MCF 10A (cell line): ENCODE results near the gene CPLX4. TPM values are rescaled to one million over a fixed set of nuclear protein-coding genes. Genes with fewer than 3 reads are reported as not detected.

Experiments used
- BruUV-seq: library from RNA; stranded (reverse); fragments of 400-500 nt; replicated peaks from 2 replicates; lab custom pipeline; 2021; lab: Mats Ljungman, UMichigan
- CTCF ChIA-PET: fragments of 300-600 bp; sonication (Branson Sonifier 250); formaldehyde crosslinking; extraction: SDS; loops from one replicate; lab custom pipeline; 2021; ENCODE audit warnings: antibody characterized with exemption, inconsistent platforms; lab: Yijun Ruan, JAX
- POLR2A ChIA-PET: fragments of 300-600, 350-650 bp; sonication (Branson Sonifier 250); formaldehyde crosslinking; extraction: SDS; loops from one replicate; lab custom pipeline; 2020; ENCODE audit warnings: antibody characterized with exemption, inconsistent platforms; lab: Yijun Ruan, JAX
- DNase-seq: peaks from one replicate; pipeline ENCODE4 v3.0.0-alpha.2; 2018; ENCODE audit not compliant: unreplicated experiment
- H3K27ac Mint-ChIP-seq: one replicate; pipeline ENCODE4 v1.8.0; 2022; ENCODE audit warnings: mild to moderate bottlenecking, low read depth, mixed read lengths; ENCODE audit not compliant: unreplicated experiment
- H3K27me3 Mint-ChIP-seq: one replicate; pipeline ENCODE4 v1.8.0; 2022; ENCODE audit warnings: mixed read lengths; ENCODE audit not compliant: insufficient read depth, unreplicated experiment
- H3K36me3 Mint-ChIP-seq: one replicate; pipeline ENCODE4 v1.8.0; 2022; ENCODE audit warnings: mild to moderate bottlenecking, moderate library complexity, mixed read lengths; ENCODE audit not compliant: insufficient read depth, unreplicated experiment
- H3K4me1 Mint-ChIP-seq: one replicate; pipeline ENCODE4 v1.8.0; 2022; ENCODE audit warnings: mixed read lengths; ENCODE audit not compliant: insufficient read depth, unreplicated experiment
- H3K4me3 Mint-ChIP-seq: one replicate; pipeline ENCODE4 v1.8.0; 2022; ENCODE audit warnings: mild to moderate bottlenecking, moderate library complexity, mixed read lengths; ENCODE audit not compliant: unreplicated experiment
- H3K9me3 Mint-ChIP-seq: one replicate; pipeline ENCODE4 v1.8.0; 2022; ENCODE audit warnings: mixed read lengths; ENCODE audit not compliant: unreplicated experiment
- intact Hi-C: fragments of 100-400 bp; cut with micrococcal nuclease; formaldehyde crosslinking; loops from 2 replicates; pipeline ENCODE4 v1.14.1; 2022
- total RNA-seq: library from RNA; stranded (reverse); gene quantifications from 2 replicates; pipeline ENCODE4 v1.2.3, GENCODE V29; 2022
- TF ChIP-seq, protein P1 (sequence below): fragments of 200-600 bp; IDR thresholded peaks from one replicate; pipeline ENCODE4 v1.8.0; 2022; ENCODE audit warnings: antibody characterized with exemption, mild to moderate bottlenecking; ENCODE audit not compliant: unreplicated experiment

The CPLX4 gene
- total RNA-seq, 1 experiment from 2014 or later = not detected

DNA sequence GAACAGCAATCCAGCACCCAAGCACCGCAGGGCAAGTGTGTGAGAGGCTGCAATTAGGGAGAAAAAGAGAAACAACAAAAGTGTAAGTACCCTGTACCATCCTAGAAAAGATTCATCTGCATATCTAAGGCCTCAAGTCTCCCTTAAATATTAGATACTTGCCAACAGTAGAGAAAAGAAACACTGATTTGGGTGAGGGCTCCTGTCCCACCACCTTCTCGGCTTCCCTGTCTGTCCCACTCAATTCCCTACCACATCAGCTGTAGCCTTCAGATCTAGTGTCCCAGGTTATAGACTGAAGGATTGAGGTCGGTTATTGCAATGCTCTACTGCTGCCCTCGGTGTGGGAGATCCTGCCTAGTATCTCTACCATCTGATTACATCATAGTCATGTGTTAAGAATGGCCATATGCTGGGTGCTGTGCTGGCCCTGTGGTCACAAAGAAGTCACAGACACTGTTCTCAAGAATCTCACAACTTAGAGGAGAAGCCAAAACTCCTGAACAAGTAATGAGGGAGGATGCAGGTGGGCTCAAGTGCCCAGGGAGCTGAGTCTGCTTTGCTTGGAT is 47.7 kb downstream of the CPLX4 start:
- peaks cover 74% of the 10 kb centered on the region for H3K27me3 Mint-ChIP-seq
- CTCF ChIA-PET = interaction anchor here (1.1 to 1.9 kb wide), 2 partner anchors 20 to 38 kb away, joined by 3 to 5 read pairs; no protein-coding TSS in a partner anchor
- DNase-seq = no peak

GRCh38 chr18:59269563-59270119 is 48.8 kb downstream of the CPLX4 start:
- H3K4me3 Mint-ChIP-seq = no peak overlapping the region
- H3K27ac Mint-ChIP-seq = no peak overlapping the region
- no peaks in the 10 kb centered on the region for H3K36me3 Mint-ChIP-seq
- intact Hi-C loops = no loop called here
- ChIA-PET POLR2A (no interaction called here), CTCF (interaction anchor here (0.6 to 1.2 kb wide), 4 partner anchors 40 to 132 kb away, joined by 3 to 4 read pairs (median 3); no protein-coding TSS in a partner anchor)
- no peaks in the 10 kb centered on the region for H3K4me1 Mint-ChIP-seq
- BruUV-seq = no TSS peak
- TF ChIP-seq, protein P1, sequence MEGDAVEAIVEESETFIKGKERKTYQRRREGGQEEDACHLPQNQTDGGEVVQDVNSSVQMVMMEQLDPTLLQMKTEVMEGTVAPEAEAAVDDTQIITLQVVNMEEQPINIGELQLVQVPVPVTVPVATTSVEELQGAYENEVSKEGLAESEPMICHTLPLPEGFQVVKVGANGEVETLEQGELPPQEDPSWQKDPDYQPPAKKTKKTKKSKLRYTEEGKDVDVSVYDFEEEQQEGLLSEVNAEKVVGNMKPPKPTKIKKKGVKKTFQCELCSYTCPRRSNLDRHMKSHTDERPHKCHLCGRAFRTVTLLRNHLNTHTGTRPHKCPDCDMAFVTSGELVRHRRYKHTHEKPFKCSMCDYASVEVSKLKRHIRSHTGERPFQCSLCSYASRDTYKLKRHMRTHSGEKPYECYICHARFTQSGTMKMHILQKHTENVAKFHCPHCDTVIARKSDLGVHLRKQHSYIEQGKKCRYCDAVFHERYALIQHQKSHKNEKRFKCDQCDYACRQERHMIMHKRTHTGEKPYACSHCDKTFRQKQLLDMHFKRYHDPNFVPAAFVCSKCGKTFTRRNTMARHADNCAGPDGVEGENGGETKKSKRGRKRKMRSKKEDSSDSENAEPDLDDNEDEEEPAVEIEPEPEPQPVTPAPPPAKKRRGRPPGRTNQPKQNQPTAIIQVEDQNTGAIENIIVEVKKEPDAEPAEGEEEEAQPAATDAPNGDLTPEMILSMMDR = no peak
- DNase-seq = no peak
- peaks cover 79% of the 10 kb centered on the region for H3K27me3 Mint-ChIP-seq
- no peaks in the 10 kb centered on the region for H3K9me3 Mint-ChIP-seq

More for the DNA sequence above, 47.7 kb downstream of the CPLX4 start:
- no peaks in the 10 kb centered on the region for H3K9me3 Mint-ChIP-seq
- TF ChIP-seq, protein P1 = no peak
- H3K36me3 Mint-ChIP-seq = no peaks in the 10 kb centered on the region
- H3K27ac Mint-ChIP-seq = no peak overlapping the region
- no TSS peak for BruUV-seq
- H3K4me1 Mint-ChIP-seq = no peaks in the 10 kb centered on the region
- H3K4me3 Mint-ChIP-seq = no peak overlapping the region
- POLR2A ChIA-PET = no interaction called here
- intact Hi-C loops = no loop called here

GRCh38 chr18:59268721-59269562 is 49.5 kb downstream of the CPLX4 start:
- no peaks in the 10 kb centered on the region for H3K9me3 Mint-ChIP-seq
- H3K36me3 Mint-ChIP-seq = no peaks in the 10 kb centered on the region
- no peak overlapping the region for H3K27ac Mint-ChIP-seq
- no TSS peak for BruUV-seq
- H3K27me3 Mint-ChIP-seq = peaks cover 79% of the 10 kb centered on the region
- TF ChIP-seq, protein P1 = no peak
- no peak for DNase-seq
- intact Hi-C loops = no loop called here
- peak overlapping the region; percentile 43 for H3K4me3 Mint-ChIP-seq
- H3K4me1 Mint-ChIP-seq = no peaks in the 10 kb centered on the region
- ChIA-PET CTCF (interaction anchor here (0.6 to 1.3 kb wide), 7 partner anchors 15 to 273 kb away, joined by 3 to 4 read pairs (median 3); no protein-coding TSS in a partner anchor), POLR2A (interaction anchor here (0.5 kb wide), 1 partner anchor 24 kb away, joined by 5 read pairs; no protein-coding TSS in a partner anchor)
